NCI-H345 treated with DMSO at 0.1 percent for 48 hours (cell line): ENCODE measurements around the gene KRTAP22-2.

ENCODE experiments used
- DNase-seq: peaks from one replicate; lab custom pipeline; 2025; ENCODE audit not compliant: unreplicated experiment; lab: John Stamatoyannopoulos, UW

Gene KRTAP22-2

DNA sequence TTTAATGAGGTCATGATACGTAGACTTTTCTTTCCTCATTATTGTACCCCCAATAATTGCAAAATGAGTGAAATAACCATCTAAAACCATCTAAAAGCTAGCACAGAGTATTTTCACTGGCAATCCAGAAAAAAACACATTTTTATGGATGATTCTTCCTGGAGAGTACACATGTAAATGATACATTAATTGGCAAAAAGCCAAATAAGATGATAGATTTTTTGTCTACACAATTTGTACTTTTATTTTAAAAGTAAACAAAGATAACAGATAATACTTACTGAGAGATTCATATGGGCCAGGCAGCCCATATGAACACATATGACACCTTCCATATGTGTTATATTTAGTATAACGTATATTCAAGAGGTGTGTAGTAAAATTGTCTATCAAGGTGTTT lies 26.6 kb downstream of the KRTAP22-2 start:
- no peak for DNase-seq

DNA sequence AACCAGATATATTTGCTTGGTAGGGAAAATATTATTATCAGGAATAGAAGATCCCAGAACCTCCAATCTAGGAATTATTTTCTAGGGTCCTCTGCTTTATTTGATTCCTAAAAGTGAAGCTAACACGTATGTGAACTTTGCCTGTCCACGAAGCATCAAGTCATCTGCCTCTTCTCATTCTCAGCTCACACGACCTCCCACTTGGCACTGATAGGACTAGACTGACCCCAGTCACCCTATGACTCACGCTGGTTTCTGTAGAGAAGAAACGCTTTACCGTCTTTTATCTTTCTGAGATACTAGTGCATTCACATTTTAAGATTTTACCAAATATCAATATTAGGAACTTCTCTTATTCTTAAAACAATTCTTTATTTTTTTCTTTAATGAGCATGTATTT lies 27.1 kb downstream of the KRTAP22-2 start:
- no peak for DNase-seq

DNA sequence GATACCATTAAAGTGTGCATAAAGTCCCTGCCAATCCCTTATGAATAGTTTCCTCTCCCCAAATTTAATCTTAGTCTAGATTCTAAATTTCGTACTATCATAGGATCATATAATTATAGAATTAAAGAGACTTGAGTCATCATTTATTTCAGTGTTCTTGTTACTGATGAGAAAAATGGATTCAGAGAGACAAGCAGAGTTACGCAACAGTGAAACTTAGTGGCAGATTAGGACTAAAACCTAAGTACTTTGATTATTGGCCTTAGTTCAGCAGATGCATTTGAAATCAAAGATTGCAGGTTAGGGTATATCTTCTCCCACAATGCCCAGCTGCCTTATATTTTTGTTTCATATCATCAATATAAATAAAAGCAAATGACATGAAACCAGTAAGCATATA lies 28.2 kb downstream of the KRTAP22-2 start:
- DNase-seq = no peak

DNA sequence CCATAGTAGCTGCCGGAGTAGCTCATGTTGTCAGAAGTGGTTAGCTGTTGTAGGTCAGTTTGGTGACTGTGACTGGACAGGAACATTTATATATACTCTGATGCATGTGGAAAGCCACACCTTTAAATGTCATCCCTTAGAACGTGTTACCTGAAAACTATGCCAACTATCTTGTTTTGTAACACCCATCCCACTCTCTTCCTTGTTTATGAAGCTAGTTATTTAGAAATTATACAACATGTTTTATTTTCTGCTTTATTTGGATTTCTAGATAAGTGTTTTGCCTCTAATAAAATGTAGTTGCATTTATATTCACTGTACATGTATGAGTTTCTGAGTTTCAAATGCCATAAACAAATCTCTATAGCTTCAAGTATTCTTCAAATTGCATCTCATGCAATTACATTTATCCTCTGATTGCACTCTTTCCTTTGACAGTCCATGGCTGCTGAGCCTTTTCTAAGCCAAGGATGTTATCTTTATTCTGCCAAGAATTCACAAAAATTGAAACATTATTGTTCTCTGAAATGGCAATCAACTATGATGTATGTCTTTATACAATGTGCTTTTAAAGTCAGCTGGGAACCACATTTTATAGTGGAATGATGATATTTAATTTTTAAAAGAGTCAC lies 28.8 kb downstream of the KRTAP22-2 start, which contains the start of gene KRTAP19-7:
Gene KRTAP19-7 (minus strand): TSS at position 51 of the 632 bp plus-strand sequence. CDS start 25 bp downstream, at position 26.
- no peak for DNase-seq

DNA sequence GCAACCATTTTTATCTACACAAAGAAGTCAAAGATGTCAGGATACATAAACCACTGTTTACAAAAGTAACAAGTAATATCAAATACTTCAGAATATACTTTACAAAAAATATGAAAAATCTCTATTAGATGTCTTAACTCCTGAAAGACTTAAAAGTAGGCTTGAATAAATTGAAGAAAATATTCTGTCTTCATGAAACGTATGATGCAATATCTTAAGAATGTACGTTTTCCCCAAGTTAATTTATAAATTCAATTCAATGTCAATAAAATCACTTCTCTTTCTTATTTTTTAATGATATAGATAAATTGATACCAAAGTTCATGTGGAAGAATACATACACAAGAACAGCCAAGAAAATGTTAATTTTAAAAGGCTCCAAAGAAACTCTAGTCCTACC lies 35.1 kb downstream of the KRTAP22-2 start:
- DNase-seq = no peak

DNA sequence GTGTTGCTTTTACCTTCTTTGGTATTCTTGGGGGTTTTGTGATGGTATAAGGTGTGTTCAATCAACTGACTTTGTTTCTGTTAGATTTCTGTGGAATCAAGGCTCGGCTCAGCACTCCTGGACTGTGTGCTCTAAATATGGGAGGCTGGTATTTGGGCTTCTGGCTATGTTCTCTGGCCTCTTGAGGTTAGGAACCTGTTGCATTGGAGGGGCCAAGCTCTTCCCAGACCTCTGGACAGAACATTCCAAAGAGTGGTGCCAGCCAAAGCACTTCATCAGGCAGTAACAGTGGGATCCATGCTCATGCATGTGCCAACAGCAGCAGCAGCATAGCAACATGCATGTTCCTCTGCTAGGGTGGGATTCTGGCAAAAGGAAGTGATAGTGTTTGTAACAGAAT lies 37.4 kb downstream of the KRTAP22-2 start:
- no peak for DNase-seq

DNA sequence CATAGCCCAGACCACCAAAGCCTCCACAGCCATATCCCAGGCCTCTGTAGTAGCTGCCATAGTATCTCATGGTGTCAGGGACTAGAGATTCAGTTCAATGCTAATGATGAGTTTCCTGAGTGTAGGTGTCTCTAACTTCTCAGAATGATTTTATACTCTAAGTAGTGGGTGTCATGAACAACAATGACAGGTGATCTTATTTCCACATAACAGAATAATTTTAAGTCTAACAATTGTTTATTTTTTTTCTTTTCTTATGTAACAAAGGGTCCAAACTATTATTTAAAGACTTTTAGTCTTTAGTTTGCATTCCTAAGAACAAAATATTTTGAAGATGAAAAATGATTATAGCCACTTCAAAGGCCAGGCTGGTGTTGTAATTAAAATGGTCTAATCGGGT lies 48.4 kb downstream of the KRTAP22-2 start, which contains the start of gene KRTAP19-6:
Gene KRTAP19-6 (minus strand): TSS at position 101 of the 400 bp plus-strand sequence. CDS start 31 bp downstream, at position 70.
- no peak for DNase-seq
